Mucosa of descending colon (tissue), 3 donors: ENCODE data around the gene SLC37A4. TPM values are rescaled to one million over a fixed set of nuclear protein-coding genes. Genes with fewer than 3 reads are reported as not detected.

Experiments used
- ATAC-seq: fragments of 200-7000 bp; cut with Tn5 transposase; one replicate; pipeline ENCODE4 v1.9.1; 2020; ENCODE audit warnings: mild to moderate bottlenecking, moderate library complexity
- DNase-seq, 3 donors: peaks; one replicate each; pipeline ENCODE4 v3.0.0-alpha.2; 2020
- H3K36me3 ChIP-seq: fragments of 200-600 bp; one replicate; pipeline ENCODE4 v1.8.0; 2021; ENCODE audit warnings: low read depth, mild to moderate bottlenecking
- H3K4me1 ChIP-seq: fragments of 200-600 bp; one replicate; pipeline ENCODE4 v1.8.0; 2021; ENCODE audit warnings: low read depth, mild to moderate bottlenecking
- H3K4me3 ChIP-seq: fragments of 200-600 bp; one replicate; pipeline ENCODE4 v1.8.0; 2021; ENCODE audit warnings: mild to moderate bottlenecking
- H3K9me3 ChIP-seq: fragments of 200-600 bp; one replicate; pipeline ENCODE4 v1.8.0; 2021; ENCODE audit warnings: mild to moderate bottlenecking
- CTCF ChIP-seq: fragments of 200-600 bp; IDR thresholded peaks from one replicate; pipeline ENCODE4 v1.8.0; 2022; ENCODE audit warnings: antibody characterized with exemption, mild to moderate bottlenecking
- intact Hi-C, 2 donors: fragments of 100-400 bp; cut with DNase I in 1 of 2; cut with micrococcal nuclease in 1 of 2; formaldehyde crosslinking; loops; one replicate each; pipeline versions ENCODE4 v1.11.0 to v1.11.1; 2022; cut with DNase I, micrococcal nuclease
- long read RNA-seq, 2 donors: library from polyadenylated mRNA; unstranded; transcript quantifications; one replicate each; pipeline ENCODE4 v2.0.0, GENCODE V29; 2019 to 2021
- total RNA-seq, 3 donors: library from RNA; stranded (reverse); fragmentation: NEBNext Ultra II Directional in 2 of 3; extraction: Animal tissue kit (Norgen Biotek cat#: 25700) in 2 of 3; gene quantifications; one replicate each; pipeline versions ENCODE4 v1.2.1 to v1.2.4, GENCODE V29; 2021 to 2023
- donor health status: DM: no; HTN: no; CAD: no; lungs with moderate emphysema.
- donor health status: DM: no; HTN: no; CAD: no.
- donor health status: DM: no; HTN: yes; CAD: no.

Gene SLC37A4
- total RNA-seq: 10 to 100 TPM; 23.3 to 70.8 (median 57.0) TPM
- long read RNA-seq, donor 1, transcript SLC37A4-210 (9 exons, 2,040 nt): major isoform, 18 of 56 reads
- long read RNA-seq, donor 1, partial matches to known transcripts: 22 of 56 reads
- long read RNA-seq, donor 1, other reads (novel, unspliced or antisense): 12 of 56 reads
- long read RNA-seq, donor 2, transcript SLC37A4-210 (9 exons, 2,040 nt): major isoform, 18 of 68 reads
- long read RNA-seq, donor 2, partial matches to known transcripts: 42 of 68 reads
- long read RNA-seq, donor 2, other reads (novel, unspliced or antisense): 7 of 68 reads

DNA sequence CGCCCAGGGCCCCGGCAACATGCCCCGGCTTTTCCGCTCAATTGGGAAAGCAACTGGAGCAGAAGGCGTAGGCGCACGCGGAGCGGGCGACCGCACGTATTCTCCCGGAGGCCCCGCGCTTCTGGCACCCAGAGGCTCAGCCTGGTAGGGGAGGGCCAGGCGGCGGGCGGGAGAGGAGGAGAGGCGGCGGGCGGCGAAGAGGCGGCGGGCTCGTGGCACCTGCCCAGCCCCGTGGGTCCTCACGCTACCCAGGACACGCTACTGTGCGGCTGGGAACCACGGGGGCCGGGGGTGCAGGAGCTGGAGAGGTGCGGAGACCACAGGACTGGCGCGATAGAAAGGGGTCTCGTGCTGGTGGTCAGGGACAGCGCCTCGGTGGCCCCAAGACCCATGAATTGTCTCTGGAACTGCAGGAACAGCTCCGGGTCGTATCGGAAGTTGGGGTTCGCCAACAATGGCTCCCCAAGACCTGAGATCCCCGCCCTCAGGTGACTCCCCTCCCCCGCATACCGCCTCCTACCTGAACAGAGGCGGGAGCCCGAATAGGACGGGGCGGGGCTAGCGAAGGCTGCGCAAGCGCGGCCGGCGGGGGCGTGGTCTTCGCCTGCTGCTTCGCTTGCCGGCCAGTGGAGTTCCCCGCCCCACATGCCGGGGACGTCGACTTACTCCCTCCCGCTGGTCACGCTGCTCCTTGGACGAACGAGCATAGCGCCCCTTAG lies at the start of gene SLC37A4:
TSS of gene SLC37A4 (minus strand) at position 549 of the 719 bp plus-strand sequence.
- Histone ChIP-seq H3K4me1 (peaks cover 38% of the 10 kb centered on the region), H3K4me3 (peak within 1 kb of the TSS; percentile 51), H3K36me3 (no peaks in the 10 kb centered on the region), H3K9me3 (no peaks in the 10 kb centered on the region)
- DNase-seq (peak; percentile 99 to 100 (median 100)), ATAC-seq (peak; percentile 93)
- TF ChIP-seq CTCF: peak; percentile 88
- intact Hi-C loops: no loop called here

- intact Hi-C loops: no loop called here
- Histone ChIP-seq H3K4me3 (no peak overlapping the region), H3K9me3 (no peaks in the 10 kb centered on the region), H3K4me1 (no peaks in the 10 kb centered on the region), H3K36me3 (peaks cover 27% of the 10 kb centered on the region)
- no peak for TF ChIP-seq CTCF
- ATAC-seq (no peak), DNase-seq (no peak)
Observed at GRCh38 chr11:119078675-119079420, 48.2 kb upstream of the SLC37A4 start.

DNA sequence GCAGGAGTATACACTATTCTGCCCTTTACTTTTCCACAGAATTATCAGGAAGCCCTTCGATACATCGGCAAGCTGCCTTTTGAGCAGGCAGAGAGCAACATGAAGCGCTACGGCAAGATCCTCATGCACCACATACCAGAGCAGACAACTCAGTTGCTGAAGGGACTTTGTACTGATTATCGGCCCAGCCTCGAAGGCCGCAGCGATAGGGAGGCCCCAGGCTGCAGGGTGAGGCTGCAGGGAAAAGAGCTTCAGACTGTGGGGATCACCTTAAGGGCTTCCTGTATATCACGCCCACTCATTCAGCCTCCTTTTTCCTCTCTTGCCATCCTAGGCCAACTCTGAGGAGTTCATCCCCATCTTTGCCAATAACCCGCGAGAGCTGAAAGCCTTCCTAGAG lies 47.2 kb upstream of the SLC37A4 start:
- intact Hi-C loops: no loop called here
- DNase-seq: no peak
- no peak for TF ChIP-seq CTCF
- no peaks in the 10 kb centered on the region for H3K9me3 ChIP-seq
- H3K4me3 ChIP-seq: no peak overlapping the region
- no peaks in the 10 kb centered on the region for H3K4me1 ChIP-seq
- no peak for ATAC-seq
- peaks cover 27% of the 10 kb centered on the region for H3K36me3 ChIP-seq

- intact Hi-C loops: no loop called here
- H3K9me3 ChIP-seq: no peaks in the 10 kb centered on the region
- peak; percentile 99 for ATAC-seq
- peak; percentile 97 to 99 (median 98) for DNase-seq
- no peak for TF ChIP-seq CTCF
- H3K4me1 ChIP-seq: peaks cover 13% of the 10 kb centered on the region
- peak within 1 kb of the TSS; percentile 65 for H3K4me3 ChIP-seq
- peaks cover 11% of the 10 kb centered on the region for H3K36me3 ChIP-seq
Observed at GRCh38 chr11:119067371-119068222, 36.9 kb upstream of the SLC37A4 start, which contains the start of gene VPS11. TSS of gene VPS11 (plus strand) at chr11:119067818. CDS start at chr11:119067824, 6 bp downstream.

DNA sequence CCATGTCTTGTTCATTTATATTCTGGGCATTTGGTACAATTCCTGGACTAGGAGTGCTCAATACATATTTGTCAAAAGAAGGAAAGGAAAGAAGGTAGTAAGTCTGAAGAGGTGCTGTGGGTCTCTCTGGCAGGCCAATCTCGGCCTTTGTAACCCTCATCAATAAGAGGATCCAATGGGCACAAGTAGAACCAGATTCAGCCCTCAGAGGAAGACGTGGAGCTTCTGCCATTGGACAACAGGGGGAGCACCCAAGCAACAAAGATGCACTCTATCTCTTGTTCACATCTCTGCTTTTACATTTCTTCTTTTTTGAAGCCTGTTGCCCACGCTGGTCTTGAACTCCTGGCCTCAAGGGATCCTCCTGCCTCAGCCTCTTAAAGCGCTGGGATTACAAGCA lies 34.7 kb upstream of the SLC37A4 start:
- Histone ChIP-seq H3K36me3 (no peaks in the 10 kb centered on the region), H3K4me1 (peaks cover 13% of the 10 kb centered on the region), H3K4me3 (no peak overlapping the region), H3K9me3 (no peaks in the 10 kb centered on the region)
- intact Hi-C loops: no loop called here
- no peak for ATAC-seq
- DNase-seq: peak in 1 of 3 donors; percentile 30
- no peak for TF ChIP-seq CTCF
